GM21367 (cell line): ENCODE measurements around the gene CHI3L2.

Experiments
- ATAC-seq: cut with Tn5 transposase; IDR thresholded peaks from one replicate; pipeline ENCODE4 v1.9.1; 2021; ENCODE audit not compliant: unreplicated experiment

The CHI3L2 gene

GRCh38 chr1:111219557-111220286, 7.8 kb upstream of the CHI3L2 start:
- ATAC-seq = peak; percentile 27

- ATAC-seq = no peak
Measured at GRCh38 chr1:111220302-111220890, 7.1 kb upstream of the CHI3L2 start.

- ATAC-seq = no peak
Measured at GRCh38 chr1:111221276-111221632, 6.3 kb upstream of the CHI3L2 start.

- ATAC-seq = peak; percentile 46
Measured at GRCh38 chr1:111221633-111222291, 5.8 kb upstream of the CHI3L2 start.

GRCh38 chr1:111222308-111223125, 5.0 kb upstream of the CHI3L2 start:
- ATAC-seq = no peak

- no peak for ATAC-seq
Measured at GRCh38 chr1:111223126-111223685, 4.3 kb upstream of the CHI3L2 start.

- no peak for ATAC-seq
Measured at GRCh38 chr1:111225091-111225490, 2.4 kb upstream of the CHI3L2 start.

GRCh38 chr1:111225717-111226400, 1.7 kb upstream of the CHI3L2 start:
- no peak for ATAC-seq

GRCh38 chr1:111227851-111228747, 586 bp downstream of the CHI3L2 start:
- no peak for ATAC-seq

- no peak for ATAC-seq
Measured at GRCh38 chr1:111228748-111229126, 1.2 kb downstream of the CHI3L2 start.

- ATAC-seq = no peak
Measured at GRCh38 chr1:111232134-111232533, 4.6 kb downstream of the CHI3L2 start.

GRCh38 chr1:111234258-111234657, 6.7 kb downstream of the CHI3L2 start:
- no peak for ATAC-seq

GRCh38 chr1:111234866-111235265, 7.4 kb downstream of the CHI3L2 start:
- no peak for ATAC-seq

- no peak for ATAC-seq
Measured at GRCh38 chr1:111236379-111236778, 8.9 kb downstream of the CHI3L2 start.

- ATAC-seq = no peak
Measured at GRCh38 chr1:111236806-111237205, 9.3 kb downstream of the CHI3L2 start.

GRCh38 chr1:111238056-111238795, 10.7 kb downstream of the CHI3L2 start:
- no peak for ATAC-seq

- no peak for ATAC-seq
Measured at GRCh38 chr1:111241797-111242196, 14.3 kb downstream of the CHI3L2 start.

- no peak for ATAC-seq
Measured at GRCh38 chr1:111242805-111243523, 15.5 kb downstream of the CHI3L2 start.
